ENCODE measurements around the gene RASD1. TPM values are rescaled to one million over a fixed set of nuclear protein-coding genes. Genes with fewer than 3 reads are reported as not detected.

The RASD1 gene
- total RNA-seq = 0.42 and 0.85 TPM in 2 replicates

GRCh38 chr17:17496189-17497064 lies at the start of gene RASD1:
TSS of gene RASD1 (minus strand) at chr17:17496395. CDS start at chr17:17496181, 214 bp downstream.

GRCh38 chr17:17476865-17477467 lies 19.2 kb downstream of the RASD1 start, which contains the start of gene MED9:
TSS of gene MED9 (plus strand) at chr17:17477000. CDS start at chr17:17477042, 42 bp downstream.

Other genes with a start within 250 kb of the RASD1 start
- 86.4 and 91.1 TPM in 2 replicates for gene COPS3, start 215.1 kb downstream of the RASD1 start, total RNA-seq
- gene NT5M, start 193.0 kb downstream of the RASD1 start, total RNA-seq = 0.14 and 2.1 TPM in 2 replicates
- gene MED9, start 19.4 kb downstream of the RASD1 start, total RNA-seq = 7.6 and 12.8 TPM in 2 replicates
- gene PEMT, start 95.3 kb upstream of the RASD1 start, total RNA-seq = 47.5 and 60.9 TPM in 2 replicates
- 26.7 and 35.2 TPM in 2 replicates for gene RAI1, start 185.1 kb upstream of the RASD1 start, total RNA-seq

All from airway epithelial cell (primary cell).